CD1c-positive myeloid dendritic cell (primary cell): Measurements from ENCODE around the gene CARD18.
"Not testable (repeated sequence)": the region's sequence is repeated elsewhere in the genome, so short reads cannot be mapped to it uniquely, and the experiment has no call there.

Experiments used
- DNase-seq: peaks from one replicate; pipeline ENCODE4 v3.0.0-alpha.2; 2016; ENCODE audit errors: extremely low spot score

CARD18 gene

GRCh38 chr11:105132716-105133511 is 6.7 kb downstream of the CARD18 start:
- no peak for DNase-seq

DNA sequence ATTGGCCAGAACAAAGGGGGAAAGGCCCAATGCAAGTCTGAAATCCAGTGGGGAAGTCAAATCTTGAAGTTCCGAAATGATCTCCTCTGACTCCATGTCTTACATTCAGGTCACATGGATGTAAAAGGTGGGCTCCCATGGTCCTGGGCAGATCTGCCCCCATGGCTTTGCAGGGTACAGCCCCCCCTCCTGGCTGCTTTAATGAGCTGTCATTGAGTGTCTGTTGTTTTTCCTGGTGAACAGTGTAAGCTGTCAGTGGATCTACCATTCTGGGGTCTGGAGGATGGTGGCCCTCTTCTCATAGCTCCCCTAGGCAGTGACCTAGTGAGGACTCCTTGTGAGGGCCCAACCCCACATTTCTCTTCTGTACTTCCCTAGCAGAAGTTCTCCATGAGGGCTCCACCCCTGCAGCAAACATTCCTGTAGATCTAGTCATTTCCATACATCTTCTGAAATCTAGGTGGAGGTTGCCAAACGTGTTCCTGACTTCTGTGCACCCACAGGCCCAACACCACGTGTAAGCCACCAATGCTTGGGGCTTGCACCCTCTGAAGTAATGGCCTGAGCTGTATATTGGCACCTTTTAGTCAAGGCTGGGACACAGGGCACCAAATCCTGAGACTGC is 9.3 kb downstream of the CARD18 start:
- DNase-seq, result no peak

- DNase-seq, result no peak
Observed at GRCh38 chr11:105124756-105125155, 14.8 kb downstream of the CARD18 start.

GRCh38 chr11:105111145-105111944 is 28.2 kb downstream of the CARD18 start:
- no peak for DNase-seq

GRCh38 chr11:105110688-105111030 is 28.9 kb downstream of the CARD18 start:
- no peak for DNase-seq

GRCh38 chr11:105109855-105110687 is 29.5 kb downstream of the CARD18 start:
- peak; percentile 19 for DNase-seq

GRCh38 chr11:105109321-105109720 is 30.2 kb downstream of the CARD18 start:
- no peak for DNase-seq

- DNase-seq, result no peak
Observed at GRCh38 chr11:105108247-105108646, 31.3 kb downstream of the CARD18 start.

DNA sequence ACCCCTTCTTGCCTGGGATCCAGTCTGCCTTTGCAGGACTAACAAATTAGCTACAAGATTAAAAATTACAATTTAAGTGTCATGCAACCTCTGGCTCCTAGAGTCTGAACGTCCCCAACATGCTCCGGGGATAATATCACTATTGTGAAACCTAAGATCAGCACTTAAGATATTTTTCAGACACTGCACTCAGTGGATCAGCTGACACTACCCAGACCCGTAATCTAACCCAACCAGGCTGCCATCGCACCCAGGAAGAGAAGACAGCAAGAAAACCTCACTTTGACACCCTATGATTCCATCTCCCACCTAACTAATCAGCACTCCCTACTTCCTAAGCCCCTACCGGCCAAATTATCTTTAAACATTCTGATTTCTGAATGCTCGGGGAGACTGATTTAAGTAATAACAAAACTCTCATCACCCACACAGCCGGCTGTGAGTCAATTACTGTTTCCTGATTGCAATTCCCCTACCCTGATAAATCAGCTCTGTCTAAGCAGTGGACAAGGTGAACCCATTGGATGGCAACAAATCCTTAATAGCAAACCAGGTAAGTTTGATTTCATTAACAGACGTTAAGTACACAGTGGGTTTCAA is 32.2 kb downstream of the CARD18 start:
- DNase-seq, result not testable (repeated sequence)

DNA sequence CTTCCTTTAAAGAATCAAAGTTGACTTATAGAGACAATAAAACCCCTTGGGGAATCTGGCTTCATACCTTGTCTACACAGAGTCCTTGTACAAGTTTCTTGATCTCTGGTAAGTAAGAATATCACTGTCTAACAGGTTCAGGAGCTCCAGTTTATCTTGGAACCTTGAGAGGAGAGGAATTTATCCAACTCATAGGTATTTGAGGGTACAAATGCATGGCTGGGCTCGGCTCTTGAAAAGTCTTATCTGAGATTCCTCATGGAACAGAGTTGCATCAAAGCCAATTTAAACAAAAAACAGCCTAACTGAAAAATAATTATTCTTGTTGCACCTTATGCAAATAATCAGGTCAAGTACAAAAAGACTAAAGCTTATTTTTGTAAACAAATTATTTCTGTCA is 33.4 kb downstream of the CARD18 start:
- no peak for DNase-seq

GRCh38 chr11:105104292-105104691 is 35.3 kb downstream of the CARD18 start:
- DNase-seq, result no peak

DNA sequence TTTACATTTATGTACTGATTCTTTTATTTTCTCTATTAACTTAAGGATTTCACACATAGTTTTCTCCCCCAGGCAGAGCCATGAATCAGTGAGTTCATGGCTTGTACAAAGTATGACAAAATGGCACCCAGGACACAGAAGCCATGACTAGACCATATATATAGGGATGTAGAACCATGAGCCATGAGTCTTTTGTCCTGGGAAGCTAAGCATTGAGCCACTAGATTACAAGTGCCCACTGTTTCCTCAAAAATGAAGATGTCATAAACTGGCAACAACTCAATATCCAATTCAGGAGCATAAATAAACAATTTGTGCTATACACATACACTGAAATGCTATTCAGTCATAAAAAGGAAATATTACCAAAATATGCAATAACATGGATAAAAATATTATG is 36.2 kb downstream of the CARD18 start:
- DNase-seq, result no peak

DNA sequence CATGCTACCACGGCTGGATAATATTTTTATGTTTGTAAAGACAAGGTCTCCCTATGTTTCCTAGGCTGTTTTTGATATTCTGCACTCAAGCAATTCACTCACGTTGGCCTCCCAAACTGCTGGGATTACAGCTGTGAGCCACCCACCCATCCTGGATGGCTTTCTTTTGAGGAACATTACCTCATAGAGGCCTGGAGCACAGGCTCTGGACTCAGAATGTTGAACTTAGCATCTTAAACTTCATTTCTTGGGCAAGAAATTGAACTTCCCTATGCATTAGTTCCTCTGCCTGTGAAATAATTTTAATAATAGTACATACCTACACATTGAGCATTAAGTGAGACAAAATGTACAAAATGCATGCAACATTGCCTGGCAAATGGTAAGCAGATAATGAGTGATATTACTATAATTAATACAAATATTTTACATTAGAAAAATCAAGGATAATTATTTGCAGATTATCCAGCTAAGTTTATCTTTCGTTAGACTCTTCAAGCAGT is 37.4 kb downstream of the CARD18 start:
- peak; percentile 30 for DNase-seq

GRCh38 chr11:105100981-105101630 is 38.5 kb downstream of the CARD18 start:
- DNase-seq, result peak; percentile 47

DNA sequence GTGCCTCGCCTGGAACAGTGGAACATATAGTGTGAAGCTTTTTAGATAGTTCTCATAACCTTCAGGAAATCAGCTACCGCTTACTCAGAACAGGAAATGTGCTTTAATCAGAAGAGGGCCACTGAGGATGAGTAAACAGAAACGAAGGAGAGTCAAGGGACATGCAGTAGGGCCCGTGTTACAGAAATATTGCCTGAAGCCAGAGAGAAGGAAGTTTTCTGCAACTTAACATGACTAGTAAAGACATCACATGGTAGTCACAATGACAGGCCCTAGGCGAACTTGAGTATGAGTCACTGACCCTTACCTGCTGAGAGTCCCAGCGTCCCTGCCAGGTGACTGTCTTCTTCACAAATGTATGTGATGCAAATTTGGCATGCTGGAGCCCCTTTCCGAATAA is 39.4 kb downstream of the CARD18 start:
- peak; percentile 59 for DNase-seq

- DNase-seq, result not testable (repeated sequence)
Observed at GRCh38 chr11:105099594-105099993, 40.0 kb downstream of the CARD18 start.

DNA sequence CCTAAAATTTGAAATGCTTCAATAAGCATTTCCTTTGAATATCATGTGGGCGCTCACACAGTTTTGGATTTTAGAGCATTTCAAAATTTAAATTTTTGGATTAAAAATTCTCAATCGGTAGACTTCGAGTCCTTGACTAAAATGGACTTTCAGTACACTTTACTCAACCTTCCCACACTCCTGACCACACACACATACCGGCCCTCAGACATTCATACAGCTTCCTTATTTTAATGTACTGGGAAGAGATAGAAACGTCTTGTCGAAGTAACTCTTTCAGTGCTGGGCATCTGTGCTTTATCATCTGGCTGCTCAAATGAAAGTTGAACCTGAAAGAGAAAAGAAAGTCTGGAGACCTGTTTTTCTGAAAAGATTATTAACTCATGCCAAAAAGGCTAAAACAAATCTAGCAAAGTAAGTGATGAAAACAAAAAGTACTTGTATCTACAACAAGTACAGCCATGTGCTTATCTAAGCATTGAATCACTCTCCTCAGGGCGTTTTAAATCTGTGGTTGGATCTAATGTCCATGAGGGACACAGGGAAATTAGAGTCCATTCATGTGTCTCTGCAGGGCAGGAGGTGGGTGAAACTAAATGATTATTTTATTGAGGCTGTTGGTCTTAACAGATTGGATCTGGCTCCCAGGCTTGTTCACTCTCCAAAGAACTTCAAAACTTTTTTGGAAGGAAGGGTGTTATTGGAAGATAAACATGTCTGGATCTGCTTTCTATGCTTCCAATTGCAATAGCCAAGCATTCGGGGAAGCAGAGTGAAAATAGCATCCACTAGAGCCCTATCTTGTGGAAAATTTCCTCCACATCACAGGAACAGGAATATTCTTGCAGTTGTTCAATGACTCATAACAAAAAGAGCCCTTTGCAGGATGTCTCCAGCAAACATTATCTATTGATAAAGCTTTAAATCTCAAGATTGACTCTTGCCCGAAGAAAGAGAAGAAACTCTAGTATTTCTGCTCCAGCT is 47.0 kb downstream of the CARD18 start:
- peak; percentile 49 for DNase-seq
